ENCODE results near the gene PACSIN2. TPM values are rescaled to one million over a fixed set of nuclear protein-coding genes. Genes with fewer than 3 reads are reported as not detected.

The PACSIN2 gene
- total and polyA plus RNA-seq, 10 of the 15 experiments (the other 5 are each of a cell fraction or from before 2014, with no cell fraction given): 0.93 to 78.7 (median 46.8) TPM

GRCh38 chr22:42873356-42873755 is 141.6 kb downstream of the PACSIN2 start:
- BruUV-seq (replicated peaks): no TSS peak
- Histone ChIP-seq H2AFZ (ENCODE audit: control insufficient read depth, low read depth, low read length) (no peak overlapping the region), H3K4me3 (no peak overlapping the region), H3K9me3 (replicated peaks; ENCODE audit: control insufficient read depth, insufficient read depth, low read length) (no peaks in the 10 kb centered on the region), H3K79me2 (ENCODE audit: control insufficient read depth, insufficient read depth, low read length) (no peaks in the 10 kb centered on the region), H3K36me3 (ENCODE audit: control insufficient read depth in 2 of 2, insufficient read depth in 2 of 2, low read length in 1 of 2) (peaks cover 16 to 42% of the 10 kb centered on the region in 2 experiments; a peak in 3 of 4 replicates), H3K4me2 (ENCODE audit: control insufficient read depth, insufficient read depth) (no peak overlapping the region), H4K20me1 (ENCODE audit: control insufficient read depth, insufficient read depth) (no peaks in the 10 kb centered on the region), H3K27ac (ENCODE audit: control insufficient read depth, insufficient read depth) (no peak overlapping the region), H3K27me3 (replicated peaks in 1 of 2; ENCODE audit: control insufficient read depth in 2 of 2, insufficient read depth in 2 of 2, low read length in 1 of 2) (no peaks in the 10 kb centered on the region), H3K9ac (ENCODE audit: control insufficient read depth, insufficient read depth, low read length) (no peak overlapping the region), H3K4me1 (ENCODE audit: control insufficient read depth, insufficient read depth, low read length) (no peaks in the 10 kb centered on the region)
- POLR2A ChIA-PET: no interaction called here
- DNase-seq (ENCODE audit: low read depth, low spot score): no peak
- SMC1A ChIA-PET (ENCODE audit: uncharacterized antibody, unreplicated experiment): interaction anchor here (0.7 to 1.9 kb wide), 2 partner anchors 13 to 16 kb away, joined by 3 to 5 read pairs; no protein-coding TSS in a partner anchor
- RAD21 ChIA-PET (ENCODE audit: unreplicated experiment): no interaction called here
- CTCF ChIA-PET: interaction anchor here (1.0 kb wide), 1 partner anchor 161 kb away, joined by 4 read pairs; no protein-coding TSS in a partner anchor
- no peak for FAIRE-seq
- intact Hi-C loops (cut with micrococcal nuclease; ENCODE audit: unreplicated experiment): no loop called here
- in situ Hi-C loops (cut with MboI): no loop called here
- no peak for ATAC-seq
- no peak for TF ChIP-seq GABPA (IDR thresholded peaks at IDR 0.05; ENCODE audit: low read depth)
- no peak for TF ChIP-seq ZNF217 (IDR thresholded peaks at IDR 0.05)
- TF ChIP-seq KLF5 (IDR thresholded peaks at IDR 0.05; ENCODE audit: partially characterized antibody): no peak
- no peak for TF ChIP-seq TARDBP (IDR thresholded peaks at IDR 0.05; ENCODE audit: borderline replicate concordance)
- TF ChIP-seq, protein P1, sequence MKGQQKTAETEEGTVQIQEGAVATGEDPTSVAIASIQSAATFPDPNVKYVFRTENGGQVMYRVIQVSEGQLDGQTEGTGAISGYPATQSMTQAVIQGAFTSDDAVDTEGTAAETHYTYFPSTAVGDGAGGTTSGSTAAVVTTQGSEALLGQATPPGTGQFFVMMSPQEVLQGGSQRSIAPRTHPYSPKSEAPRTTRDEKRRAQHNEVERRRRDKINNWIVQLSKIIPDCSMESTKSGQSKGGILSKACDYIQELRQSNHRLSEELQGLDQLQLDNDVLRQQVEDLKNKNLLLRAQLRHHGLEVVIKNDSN (IDR thresholded peaks at IDR 0.05; ENCODE audit: borderline replicate concordance, extremely low read length, insufficient read depth, low read depth, low read length): no peak
- TF ChIP-seq E4F1 (IDR thresholded peaks at IDR 0.05; ENCODE audit: borderline replicate concordance, partially characterized antibody): no peak
- no peak for TF ChIP-seq MYB (IDR thresholded peaks at IDR 0.05; ENCODE audit: borderline replicate concordance, low read depth, low read length)
- no peak for TF ChIP-seq CREB1 (IDR thresholded peaks at IDR 0.05; ENCODE audit: low read depth)
- TF ChIP-seq, protein P2, sequence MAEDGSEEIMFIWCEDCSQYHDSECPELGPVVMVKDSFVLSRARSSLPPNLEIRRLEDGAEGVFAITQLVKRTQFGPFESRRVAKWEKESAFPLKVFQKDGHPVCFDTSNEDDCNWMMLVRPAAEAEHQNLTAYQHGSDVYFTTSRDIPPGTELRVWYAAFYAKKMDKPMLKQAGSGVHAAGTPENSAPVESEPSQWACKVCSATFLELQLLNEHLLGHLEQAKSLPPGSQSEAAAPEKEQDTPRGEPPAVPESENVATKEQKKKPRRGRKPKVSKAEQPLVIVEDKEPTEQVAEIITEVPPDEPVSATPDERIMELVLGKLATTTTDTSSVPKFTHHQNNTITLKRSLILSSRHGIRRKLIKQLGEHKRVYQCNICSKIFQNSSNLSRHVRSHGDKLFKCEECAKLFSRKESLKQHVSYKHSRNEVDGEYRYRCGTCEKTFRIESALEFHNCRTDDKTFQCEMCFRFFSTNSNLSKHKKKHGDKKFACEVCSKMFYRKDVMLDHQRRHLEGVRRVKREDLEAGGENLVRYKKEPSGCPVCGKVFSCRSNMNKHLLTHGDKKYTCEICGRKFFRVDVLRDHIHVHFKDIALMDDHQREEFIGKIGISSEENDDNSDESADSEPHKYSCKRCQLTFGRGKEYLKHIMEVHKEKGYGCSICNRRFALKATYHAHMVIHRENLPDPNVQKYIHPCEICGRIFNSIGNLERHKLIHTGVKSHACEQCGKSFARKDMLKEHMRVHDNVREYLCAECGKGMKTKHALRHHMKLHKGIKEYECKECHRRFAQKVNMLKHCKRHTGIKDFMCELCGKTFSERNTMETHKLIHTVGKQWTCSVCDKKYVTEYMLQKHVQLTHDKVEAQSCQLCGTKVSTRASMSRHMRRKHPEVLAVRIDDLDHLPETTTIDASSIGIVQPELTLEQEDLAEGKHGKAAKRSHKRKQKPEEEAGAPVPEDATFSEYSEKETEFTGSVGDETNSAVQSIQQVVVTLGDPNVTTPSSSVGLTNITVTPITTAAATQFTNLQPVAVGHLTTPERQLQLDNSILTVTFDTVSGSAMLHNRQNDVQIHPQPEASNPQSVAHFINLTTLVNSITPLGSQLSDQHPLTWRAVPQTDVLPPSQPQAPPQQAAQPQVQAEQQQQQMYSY (CRISPR knock-in tag; IDR thresholded peaks at IDR 0.05): no peak
- no peak for TF ChIP-seq BACH1 (IDR thresholded peaks at IDR 0.05; ENCODE audit: borderline replicate concordance)
- TF ChIP-seq ZNF207 (IDR thresholded peaks at IDR 0.05; ENCODE audit: borderline replicate concordance): no peak
- no peak for TF ChIP-seq MTA2 (IDR thresholded peaks at IDR 0.05; ENCODE audit: low read depth)
- no peak for TF ChIP-seq HDAC6 (IDR thresholded peaks at IDR 0.05; ENCODE audit: unreplicated experiment)
- no peak for TF ChIP-seq TCF12 (IDR thresholded peaks at IDR 0.05; ENCODE audit: low read depth, low read length)
- TF ChIP-seq, protein P3, sequence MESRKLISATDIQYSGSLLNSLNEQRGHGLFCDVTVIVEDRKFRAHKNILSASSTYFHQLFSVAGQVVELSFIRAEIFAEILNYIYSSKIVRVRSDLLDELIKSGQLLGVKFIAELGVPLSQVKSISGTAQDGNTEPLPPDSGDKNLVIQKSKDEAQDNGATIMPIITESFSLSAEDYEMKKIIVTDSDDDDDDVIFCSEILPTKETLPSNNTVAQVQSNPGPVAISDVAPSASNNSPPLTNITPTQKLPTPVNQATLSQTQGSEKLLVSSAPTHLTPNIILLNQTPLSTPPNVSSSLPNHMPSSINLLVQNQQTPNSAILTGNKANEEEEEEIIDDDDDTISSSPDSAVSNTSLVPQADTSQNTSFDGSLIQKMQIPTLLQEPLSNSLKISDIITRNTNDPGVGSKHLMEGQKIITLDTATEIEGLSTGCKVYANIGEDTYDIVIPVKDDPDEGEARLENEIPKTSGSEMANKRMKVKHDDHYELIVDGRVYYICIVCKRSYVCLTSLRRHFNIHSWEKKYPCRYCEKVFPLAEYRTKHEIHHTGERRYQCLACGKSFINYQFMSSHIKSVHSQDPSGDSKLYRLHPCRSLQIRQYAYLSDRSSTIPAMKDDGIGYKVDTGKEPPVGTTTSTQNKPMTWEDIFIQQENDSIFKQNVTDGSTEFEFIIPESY (IDR thresholded peaks at IDR 0.05): no peak
- no peak for TF ChIP-seq USF2 (IDR thresholded peaks at IDR 0.05; ENCODE audit: borderline replicate concordance, low read depth, low read length)

Measured in GM12878 (cell line).